ENCODE data around the gene TRMT1.

DNA sequence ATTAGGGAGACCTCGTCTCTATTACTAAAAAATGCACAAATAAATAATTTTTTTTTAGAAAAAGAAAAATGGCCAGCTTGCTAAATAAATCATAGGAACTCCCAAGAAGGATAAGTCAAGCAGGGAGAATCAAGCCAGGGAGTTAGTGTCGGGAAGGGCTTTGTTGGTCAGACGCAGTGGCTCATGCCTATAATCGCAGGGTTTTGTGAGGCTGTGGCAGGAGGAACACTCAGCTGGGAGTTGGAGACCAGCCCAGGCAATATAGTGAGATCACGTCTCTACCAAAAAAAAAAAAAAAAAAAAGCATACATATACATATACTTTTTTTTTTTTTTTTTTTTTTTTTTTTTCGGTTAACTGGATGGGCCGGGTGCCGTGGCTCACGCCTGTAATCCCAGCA is 10.5 kb upstream of the TRMT1 start:
- TF ChIP-seq, protein P1, sequence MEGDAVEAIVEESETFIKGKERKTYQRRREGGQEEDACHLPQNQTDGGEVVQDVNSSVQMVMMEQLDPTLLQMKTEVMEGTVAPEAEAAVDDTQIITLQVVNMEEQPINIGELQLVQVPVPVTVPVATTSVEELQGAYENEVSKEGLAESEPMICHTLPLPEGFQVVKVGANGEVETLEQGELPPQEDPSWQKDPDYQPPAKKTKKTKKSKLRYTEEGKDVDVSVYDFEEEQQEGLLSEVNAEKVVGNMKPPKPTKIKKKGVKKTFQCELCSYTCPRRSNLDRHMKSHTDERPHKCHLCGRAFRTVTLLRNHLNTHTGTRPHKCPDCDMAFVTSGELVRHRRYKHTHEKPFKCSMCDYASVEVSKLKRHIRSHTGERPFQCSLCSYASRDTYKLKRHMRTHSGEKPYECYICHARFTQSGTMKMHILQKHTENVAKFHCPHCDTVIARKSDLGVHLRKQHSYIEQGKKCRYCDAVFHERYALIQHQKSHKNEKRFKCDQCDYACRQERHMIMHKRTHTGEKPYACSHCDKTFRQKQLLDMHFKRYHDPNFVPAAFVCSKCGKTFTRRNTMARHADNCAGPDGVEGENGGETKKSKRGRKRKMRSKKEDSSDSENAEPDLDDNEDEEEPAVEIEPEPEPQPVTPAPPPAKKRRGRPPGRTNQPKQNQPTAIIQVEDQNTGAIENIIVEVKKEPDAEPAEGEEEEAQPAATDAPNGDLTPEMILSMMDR (IDR thresholded peaks at IDR 0.05; ENCODE audit: borderline replicate concordance, extremely low read depth, low read length, poor library complexity, severe bottlenecking): no peak
- TF ChIP-seq EZH2 (IDR thresholded peaks at IDR 0.05; ENCODE audit: borderline replicate concordance, low read depth, low read length, severe bottlenecking): no peak

All from DND-41 (cell line).